GM18498 (cell line): ENCODE results near the gene ETFB.
"Not testable (repeated sequence)": the region's sequence is repeated elsewhere in the genome, so short reads cannot be mapped to it uniquely, and the experiment has no call there.

Experiments
- ATAC-seq: cut with Tn5 transposase; IDR thresholded peaks from one replicate; pipeline ENCODE4 v1.9.1; 2021; ENCODE audit warnings: mild to moderate bottlenecking, moderate library complexity; ENCODE audit not compliant: unreplicated experiment

ETFB gene

DNA sequence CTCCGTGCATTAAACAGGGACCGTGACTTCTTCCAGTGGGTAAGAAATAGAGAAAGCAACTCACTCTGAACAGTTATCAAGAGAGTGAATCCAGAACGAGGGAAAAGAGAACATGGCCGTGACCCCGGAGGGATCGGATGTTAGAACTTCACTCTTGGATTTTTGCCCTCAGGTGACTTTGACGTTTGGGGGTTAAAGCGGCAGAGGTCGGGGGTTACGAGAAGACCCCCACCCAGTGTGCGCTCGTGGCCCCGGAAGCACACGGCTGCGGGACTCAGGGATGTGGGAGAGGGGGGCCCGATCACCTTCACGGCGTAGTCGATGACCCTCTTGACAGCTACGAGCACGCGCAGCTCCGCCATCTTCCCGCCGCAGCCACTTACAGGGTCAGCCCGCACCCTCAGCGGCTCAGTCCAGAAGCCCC lies at the start of gene ETFB:
Gene ETFB, minus strand, starts transcription at position 424 of the 424 bp plus-strand sequence. Its CDS starts 62 bp downstream, at position 362.
- no peak for ATAC-seq

- ATAC-seq: no peak
Measured at GRCh38 chr19:51415187-51415586, 49.0 kb upstream of the ETFB start.

GRCh38 chr19:51410950-51411748 lies 45.0 kb upstream of the ETFB start:
- ATAC-seq: no peak

- ATAC-seq: no peak
Measured at GRCh38 chr19:51407511-51408131, 41.4 kb upstream of the ETFB start.

DNA sequence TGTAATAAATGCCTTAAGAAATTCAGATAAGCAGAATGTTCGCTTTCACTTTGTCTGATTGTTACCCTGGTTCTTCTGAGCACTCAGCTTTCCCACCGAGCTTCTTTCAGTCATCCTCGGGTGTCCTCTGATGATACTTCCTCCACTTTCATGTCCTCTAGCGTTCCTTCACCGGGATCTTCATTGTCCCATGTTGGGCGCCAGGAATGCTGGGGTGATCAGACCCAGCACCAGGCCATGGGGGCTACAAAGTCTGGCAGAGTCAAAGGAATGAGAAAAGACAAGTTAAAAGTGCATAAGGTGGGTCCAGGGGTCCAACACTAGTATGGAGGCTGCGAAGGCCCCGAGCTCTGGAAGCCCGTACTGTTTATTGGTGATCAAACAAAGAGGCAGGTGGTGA lies 35.9 kb upstream of the ETFB start:
- no peak for ATAC-seq

DNA sequence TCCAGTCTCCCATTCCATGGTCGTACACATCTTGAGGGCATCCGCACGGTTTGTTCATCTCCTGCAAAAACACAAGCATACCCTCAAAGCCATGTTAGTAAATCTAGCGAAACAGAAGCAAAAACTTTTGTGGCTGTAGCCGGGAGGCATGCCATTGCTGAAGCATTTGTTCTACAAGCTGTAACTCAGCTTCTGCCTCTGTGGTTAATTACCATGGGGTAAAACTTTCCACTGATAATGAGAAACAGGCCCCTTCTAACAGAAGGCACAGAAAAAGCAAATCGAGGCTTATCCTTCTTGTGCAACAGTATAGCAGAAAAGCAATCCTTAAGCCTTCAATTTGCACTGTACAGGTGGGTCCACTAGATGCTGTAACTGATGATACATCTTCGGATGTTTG lies 33.7 kb upstream of the ETFB start:
- not testable (repeated sequence) for ATAC-seq

DNA sequence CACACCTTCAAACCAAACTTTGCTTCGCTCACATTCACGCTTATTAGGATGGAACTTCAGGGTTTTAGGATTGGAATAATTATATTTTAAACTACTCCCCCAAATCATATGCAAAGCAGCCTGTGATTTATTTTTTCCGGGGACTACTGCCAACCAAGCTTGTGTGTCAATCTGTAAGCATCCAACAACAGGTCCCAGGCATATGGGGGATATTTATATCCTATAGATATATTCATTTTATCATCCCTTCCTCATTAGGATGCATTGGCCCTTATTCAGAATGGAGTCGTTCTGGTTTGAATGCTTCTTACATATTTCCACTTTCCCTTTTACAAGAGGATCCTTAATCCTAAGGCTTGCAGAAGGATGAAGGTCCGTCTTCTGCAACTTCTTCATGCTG lies 33.0 kb upstream of the ETFB start:
- ATAC-seq: no peak

DNA sequence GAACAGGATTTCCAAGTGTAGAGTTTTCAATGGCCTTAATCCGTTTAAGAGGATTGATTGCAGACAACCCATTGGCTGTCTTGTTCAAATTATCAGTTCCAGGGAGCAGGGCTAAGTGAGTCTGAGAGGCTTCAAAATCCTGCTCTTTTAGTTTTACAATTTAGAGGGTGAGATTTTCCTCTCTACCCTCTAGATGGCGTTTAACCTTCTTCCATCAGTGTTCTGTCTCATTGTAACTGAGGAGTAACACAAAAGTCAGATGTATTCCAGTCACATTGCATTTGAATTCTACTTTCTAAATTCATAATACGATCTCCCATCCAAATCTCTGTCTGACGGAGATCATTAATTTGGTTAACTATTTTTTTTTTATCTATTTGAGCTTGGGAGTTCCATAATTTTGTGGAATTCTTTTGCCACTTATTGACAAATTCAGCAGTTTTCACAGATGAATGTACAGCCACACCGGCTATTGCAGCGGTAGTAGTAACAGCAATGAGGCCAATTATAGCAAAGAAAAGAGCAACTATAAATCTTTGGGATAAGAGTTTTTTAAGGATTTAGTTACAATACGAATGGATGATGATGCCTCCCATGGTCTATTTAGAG lies 32.0 kb upstream of the ETFB start:
- no peak for ATAC-seq

- not testable (repeated sequence) for ATAC-seq
Measured at GRCh38 chr19:51397453-51397852, 31.3 kb upstream of the ETFB start.

DNA sequence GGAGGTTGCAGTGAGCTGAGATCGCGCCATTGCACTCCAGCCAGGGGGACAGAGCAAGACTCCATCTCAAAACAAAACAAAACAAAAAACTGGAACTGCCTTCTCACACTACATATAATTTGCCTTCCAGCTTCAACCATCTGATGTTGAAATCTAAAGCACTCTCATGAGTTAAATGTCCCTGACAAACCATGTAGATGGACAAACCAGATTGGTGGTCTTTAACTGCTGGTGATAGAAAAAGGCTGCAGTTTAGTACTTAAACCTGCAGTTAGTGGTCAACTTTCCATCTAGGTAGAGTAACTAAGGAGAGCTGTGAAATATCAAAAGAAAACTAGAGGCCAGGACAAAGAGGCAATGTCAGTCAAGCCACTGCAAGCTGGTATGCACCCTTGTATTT lies 30.0 kb upstream of the ETFB start:
- ATAC-seq: no peak

GRCh38 chr19:51394050-51394836 lies 28.1 kb upstream of the ETFB start:
- ATAC-seq: peak; percentile 86

DNA sequence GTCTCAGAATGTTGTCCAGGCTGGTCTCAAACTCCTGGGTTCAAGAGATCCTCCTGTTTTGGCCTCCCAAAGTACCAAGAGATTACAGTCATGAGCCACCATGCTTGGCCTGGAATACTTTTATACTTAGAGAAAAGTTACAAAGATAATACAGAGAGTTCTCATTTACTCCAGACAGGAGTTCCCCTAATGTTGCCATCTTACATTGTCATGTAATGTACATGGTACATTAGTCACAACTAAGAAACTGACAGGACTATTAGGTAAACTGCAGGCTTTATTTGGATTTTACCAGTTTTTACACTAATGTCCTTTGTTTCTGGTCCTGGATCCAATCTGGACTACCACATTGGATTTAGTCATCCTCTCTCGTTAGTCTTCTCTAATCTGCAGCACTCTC lies 26.5 kb upstream of the ETFB start:
- no peak for ATAC-seq

DNA sequence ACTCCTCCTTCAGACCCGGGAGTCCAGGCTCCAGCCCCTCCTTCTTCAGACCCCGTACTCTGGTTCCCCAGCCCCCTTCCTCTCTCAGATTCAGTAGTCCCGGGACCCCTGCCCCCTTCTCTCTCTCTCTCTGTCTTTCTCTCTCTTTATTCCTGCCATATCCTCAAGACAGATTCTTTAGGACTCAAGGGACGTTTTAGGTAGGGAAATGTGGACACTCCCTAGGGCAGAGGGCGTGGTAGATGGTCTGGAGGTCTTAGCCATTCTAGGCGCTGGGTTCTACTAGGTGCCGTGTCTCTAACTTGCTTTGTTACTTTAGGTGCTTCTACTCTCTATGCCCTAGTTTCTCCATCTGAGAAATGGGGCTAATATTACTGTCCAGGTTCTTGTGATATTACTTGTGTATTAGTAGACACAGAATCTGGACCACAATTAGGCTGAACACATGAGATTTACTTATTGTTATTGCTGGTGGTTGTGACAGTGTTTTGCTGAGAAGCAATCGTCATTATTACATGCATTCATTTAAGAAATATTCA lies 25.0 kb upstream of the ETFB start:
- no peak for ATAC-seq

- no peak for ATAC-seq
Measured at GRCh38 chr19:51389143-51389542, 23.0 kb upstream of the ETFB start.

DNA sequence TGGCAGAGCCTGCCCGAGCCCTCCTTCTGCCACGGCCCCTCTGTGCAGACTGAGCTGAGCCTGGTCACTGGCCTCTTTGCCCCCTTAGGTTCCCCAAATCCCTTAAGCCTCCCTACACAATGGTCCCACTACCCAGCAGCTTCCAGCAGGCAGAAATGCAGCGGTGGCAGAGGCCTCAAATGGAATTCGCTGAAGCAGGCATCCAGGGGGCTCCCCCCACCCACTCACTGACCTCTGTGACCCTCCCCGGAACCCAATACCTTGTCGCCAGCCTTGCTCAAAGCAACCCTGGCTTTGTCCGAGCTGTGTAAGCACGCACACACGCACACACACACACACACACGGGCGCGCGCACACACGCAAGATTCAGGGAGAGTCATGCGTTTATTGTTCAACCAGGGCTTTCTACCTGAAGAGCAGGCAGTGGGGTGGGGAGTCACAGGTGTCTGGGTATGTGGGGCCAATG lies 21.8 kb upstream of the ETFB start, which contains the start of gene LIM2:
Gene LIM2, minus strand, starts transcription at position 51 of the 466 bp plus-strand sequence. CDS start 531 bp downstream, outside the sequence.
- ATAC-seq: no peak

- ATAC-seq: no peak
Measured at GRCh38 chr19:51386882-51387520, 20.8 kb upstream of the ETFB start.

GRCh38 chr19:51382004-51382403 lies 15.8 kb upstream of the ETFB start:
- ATAC-seq: no peak

DNA sequence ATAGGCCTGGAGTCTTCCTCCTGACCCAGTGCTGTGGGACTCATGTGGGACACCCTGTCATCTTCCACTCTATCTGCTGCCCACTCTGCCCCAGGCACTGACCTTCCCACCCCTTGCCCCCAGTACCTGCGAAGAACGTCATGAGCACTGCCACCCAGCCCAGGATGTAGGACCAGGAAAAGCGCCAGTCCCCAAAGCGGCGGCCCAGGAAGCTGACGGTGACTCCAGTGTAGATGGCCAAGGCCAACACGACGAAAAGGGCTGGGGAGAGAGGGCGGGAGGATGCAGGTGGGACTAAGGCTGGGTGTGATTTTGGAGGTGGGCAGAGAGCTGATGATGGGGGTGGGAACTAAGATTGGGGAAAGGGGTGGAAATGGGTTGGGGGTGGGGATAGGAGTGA lies 14.2 kb upstream of the ETFB start:
- ATAC-seq: no peak

GRCh38 chr19:51377422-51377821 lies 11.2 kb upstream of the ETFB start:
- ATAC-seq: no peak

GRCh38 chr19:51375504-51376221 lies 9.5 kb upstream of the ETFB start:
- ATAC-seq: no peak
